K562 (cell line): ENCODE results near the gene SCN7A. TPM values are rescaled to one million over a fixed set of nuclear protein-coding genes. Genes with fewer than 3 reads are reported as not detected.

Experiments
- ATAC-seq: fragments of 200-7000 bp; cut with Tn5 transposase; 3 replicates; pipeline ENCODE4 v1.9.1; 2020; ENCODE audit warnings: moderate library complexity
- BruUV-seq: library from RNA; stranded (reverse); fragments of 400-500 nt; replicated peaks from 2 replicates; lab custom pipeline; 2021; lab: Mats Ljungman, UMichigan
- CTCF ChIA-PET: fragments of 300-600 bp; formaldehyde crosslinking; extraction: SDS; loops from one replicate; lab custom pipeline; 2021; ENCODE audit warnings: low intra/inter-chr PET ratio; lab: Yijun Ruan, JAX
- POLR2A ChIA-PET: fragments of 300-600, 350-650 bp; sonication (Branson Sonifier 250); formaldehyde crosslinking; extraction: SDS; loops from one replicate; lab custom pipeline; 2021; ENCODE audit warnings: antibody characterized with exemption, inconsistent platforms; lab: Yijun Ruan, JAX
- DNase-seq, 4 experiments: peaks; one replicate each; pipeline versions ENCODE4 v3.0.0 to v3.0.0-alpha.2; 2011 to 2018; ENCODE audit warnings: low spot score in 3 of 4, mixed read lengths in 3 of 4; ENCODE audit errors: extremely low read depth in 1 of 4
- FAIRE-seq: peaks from 2 replicates; lab custom pipeline; 2011; peaks lifted over from hg19 to GRCh38; lab: Jason Lieb, UNC
- H2AFZ ChIP-seq: 2 replicates; pipeline ENCODE4 v1.6.0; 2011; ENCODE audit warnings: low read depth, low read length, control low read depth, inconsistent platforms
- H3K27ac ChIP-seq: fragments of 200-600 bp; 3 replicates; pipeline ENCODE4 v1.8.0; 2011; ENCODE audit warnings: low read depth, mild to moderate bottlenecking, control low read depth, inconsistent platforms, low read length, moderate library complexity, mixed read lengths; ENCODE audit errors: extremely low read depth
- H3K27me3 ChIP-seq, 2 experiments: fragments of 300-600 bp in 1 of 2; 2 replicates in 1 of 2; 3 replicates in 1 of 2; pipeline versions ENCODE4 v1.6.0 to v1.8.0; 2011; ENCODE audit warnings: inconsistent platforms in 2 of 2, low read length in 2 of 2, mild to moderate bottlenecking in 1 of 2, mixed read lengths in 1 of 2, moderate library complexity in 1 of 2; ENCODE audit not compliant: control insufficient read depth in 2 of 2, insufficient read depth in 2 of 2
- H3K36me3 ChIP-seq: fragments of 300-600 bp; 3 replicates; pipeline ENCODE4 v1.8.0; 2011; ENCODE audit warnings: mild to moderate bottlenecking, low read length, inconsistent platforms; ENCODE audit not compliant: control insufficient read depth, insufficient read depth
- H3K4me1 ChIP-seq, 2 experiments: fragments of 200-600 bp in 1 of 2; replicated peaks in 1 of 2; 2 replicates in 1 of 2; 3 replicates in 1 of 2; pipeline versions ENCODE4 v1.5.1 to v1.8.0; 2011; ENCODE audit warnings: inconsistent platforms in 2 of 2, low read length in 2 of 2, mild to moderate bottlenecking in 1 of 2, mixed read lengths in 1 of 2, moderate library complexity in 1 of 2; ENCODE audit not compliant: control insufficient read depth in 2 of 2, insufficient read depth in 2 of 2
- H3K4me2 ChIP-seq: 2 replicates; pipeline ENCODE4 v1.6.1; 2011; ENCODE audit warnings: low read length, control low read depth, inconsistent platforms, mixed read lengths; ENCODE audit not compliant: insufficient read depth
- H3K4me3 ChIP-seq: fragments of 200-600 bp; sonication (generic), shearing (Covaris generic); 2 replicates; pipeline ENCODE4 v1.5.1; 2016; ENCODE audit warnings: control low read depth, inconsistent platforms
- H3K79me2 ChIP-seq: fragments of 200-600 bp; 3 replicates; pipeline ENCODE4 v1.8.0; 2011; ENCODE audit warnings: low read length, inconsistent platforms; ENCODE audit not compliant: control insufficient read depth, insufficient read depth
- H3K9ac ChIP-seq, 2 experiments: 2 replicates each; pipeline versions ENCODE4 v1.6.0 to v1.6.1; 2011; ENCODE audit warnings: low read depth in 2 of 2, low read length in 2 of 2, control low read depth in 1 of 2, inconsistent platforms in 1 of 2, mild to moderate bottlenecking in 1 of 2, mixed read lengths in 1 of 2; ENCODE audit not compliant: insufficient read depth in 1 of 2
- H3K9me1 ChIP-seq: one replicate; pipeline ENCODE4 v1.6.0; 2011; ENCODE audit warnings: inconsistent platforms, mild to moderate bottlenecking, low read length, moderate library complexity; ENCODE audit not compliant: control insufficient read depth, insufficient read depth
- H3K9me3 ChIP-seq: replicated peaks from 2 replicates; pipeline ENCODE4 v1.5.1; 2011; ENCODE audit warnings: low read depth, low read length, inconsistent platforms; ENCODE audit not compliant: control insufficient read depth, insufficient read depth
- H4K20me1 ChIP-seq: replicated peaks from 2 replicates; pipeline ENCODE4 v1.6.1; 2011; ENCODE audit warnings: low read length, inconsistent platforms, mixed read lengths; ENCODE audit not compliant: control insufficient read depth, insufficient read depth
- BRF1 ChIP-seq: IDR thresholded peaks from 3 replicates; pipeline ENCODE4 v1.6.1; 2011; ENCODE audit warnings: borderline replicate concordance, mild to moderate bottlenecking; ENCODE audit not compliant: insufficient read length; ENCODE audit errors: extremely low read depth
- FOXK1 ChIP-seq: sonication (generic); formaldehyde crosslinking; IDR thresholded peaks from 2 replicates; pipeline ENCODE4 v1.8.0; 2022; ENCODE audit warnings: missing genetic modification reagents, mild to moderate bottlenecking, borderline replicate concordance
- GABPB1 ChIP-seq: sonication (generic); formaldehyde crosslinking; IDR thresholded peaks from 2 replicates; pipeline ENCODE4 v1.8.0; 2022; ENCODE audit warnings: mild to moderate bottlenecking, missing genetic modification reagents
- MAZ ChIP-seq, 2 experiments: fragments of 450-650 bp in 1 of 2; sonication (generic) in 1 of 2; formaldehyde crosslinking; IDR thresholded peaks in 1 of 2; conservative IDR thresholded peaks in 1 of 2; 2 replicates each; pipeline versions ENCODE4 v1.4.0 to v1.5.0; 2020; ENCODE audit warnings: mild to moderate bottlenecking in 1 of 2, missing genetic modification reagents in 1 of 2
- RFX1 ChIP-seq: fragments of 450-650 bp; IDR thresholded peaks from 2 replicates; pipeline ENCODE4 v1.6.1; 2016; ENCODE audit warnings: mild to moderate bottlenecking, moderate library complexity
- SIN3A ChIP-seq, 2 experiments: fragments of 150-350 bp in 1 of 2; IDR thresholded peaks; 2 replicates each; pipeline ENCODE4 v1.6.1; 2011 to 2016; ENCODE audit warnings: borderline replicate concordance in 2 of 2, low read depth in 2 of 2, low read length in 2 of 2, mild to moderate bottlenecking in 2 of 2, moderate library complexity in 2 of 2; ENCODE audit not compliant: control insufficient read depth in 1 of 2
- SMC3 ChIP-seq: conservative IDR thresholded peaks from 2 replicates; pipeline ENCODE4 v1.6.1; 2011; ENCODE audit warnings: low read depth, low read length, improper control_type of control experiment; ENCODE audit not compliant: insufficient read depth
- SUPT5H ChIP-seq: fragments of 450-650 bp; IDR thresholded peaks from 2 replicates; pipeline ENCODE4 v1.6.1; 2016
- ZNF263 ChIP-seq: sonication (generic); formaldehyde crosslinking; IDR thresholded peaks from 2 replicates; pipeline ENCODE4 v1.8.0; 2022; ENCODE audit warnings: mild to moderate bottlenecking, missing genetic modification reagents, borderline replicate concordance
- WGBS: fragments of 100-300 bp; shearing (Covaris generic); methylation state at CpG from one replicate; pipeline ENCODE4 v1.1.6; 2016; ENCODE audit warnings: low coverage, mixed read lengths; ENCODE audit not compliant: insufficient coverage; ENCODE audit errors: missing lambda C conversion rate; 5-methylcytosine and 5-hydroxymethylcytosine counted together
- in situ Hi-C: fragments of 300-500 bp; cut with MboI; formaldehyde crosslinking; loops from 4 replicates; pipeline ENCODE4 v1.15.0; 2018; ENCODE audit warnings: inconsistent platforms, mixed read lengths
- intact Hi-C: fragments of 100-400 bp; cut with micrococcal nuclease; formaldehyde crosslinking; loops from 2 replicates; pipeline ENCODE4 v1.14.2; 2022
- polyA plus RNA-seq, 8 experiments: library from polyadenylated mRNA; depleted of rRNA in 4 of 8; stranded (reverse) in 5 of 8; unstranded in 3 of 8; fragments of >200 nt; fragmentation: Nextera tagmentation in 2 of 8; fragmentation: Illumina TruSeq in 1 of 8; extraction: Ambion mirVana in 2 of 8; extraction: Trizol in 1 of 8; gene quantifications; 2 replicates each; pipeline versions ENCODE4 v1.2.1 to v1.2.3, GENCODE V29; 2011 to 2014; ENCODE audit warnings: inconsistent platforms in 1 of 8, missing spikeins in 1 of 8
- total RNA-seq, 7 experiments: library from RNA; depleted of rRNA in 6 of 7; stranded (reverse); fragments of >200 nt in 6 of 7; fragmentation: Illumina TruSeq in 2 of 7; extraction: Trizol in 2 of 7; gene quantifications; 2 replicates each; pipeline versions ENCODE4 v1.2.1 to v1.2.3, GENCODE V29; 2011 to 2021; ENCODE audit warnings: low replicate concordance in 1 of 7
- TF ChIP-seq, protein P1 (sequence below): sonication (generic); formaldehyde crosslinking; IDR thresholded peaks from 2 replicates; pipeline ENCODE4 v1.8.0; 2022; ENCODE audit warnings: missing genetic modification reagents, mild to moderate bottlenecking, borderline replicate concordance
- TF ChIP-seq, protein P2 (sequence below): fragments of 450-650 bp; formaldehyde crosslinking; IDR thresholded peaks from 2 replicates; pipeline ENCODE4 v1.4.0; 2022; ENCODE audit warnings: mild to moderate bottlenecking, moderate library complexity
- TF ChIP-seq, protein P3 (sequence below), 2 experiments: fragments of 450-650 bp; conservative IDR thresholded peaks; 2 replicates each; pipeline ENCODE4 v1.6.1; 2017; ENCODE audit warnings: mild to moderate bottlenecking in 2 of 2, moderate library complexity in 2 of 2
- TF ChIP-seq, protein P4 (sequence below): fragments of 450-650 bp; IDR thresholded peaks from 2 replicates; pipeline ENCODE4 v1.6.1; 2016

Gene SCN7A
- total and polyA plus RNA-seq, 9 of the 15 experiments (the other 6 are each of a cell fraction or from before 2014, with no cell fraction given) = under 0.01 to 0.05 (median 0.03) TPM; not detected in 3

DNA sequence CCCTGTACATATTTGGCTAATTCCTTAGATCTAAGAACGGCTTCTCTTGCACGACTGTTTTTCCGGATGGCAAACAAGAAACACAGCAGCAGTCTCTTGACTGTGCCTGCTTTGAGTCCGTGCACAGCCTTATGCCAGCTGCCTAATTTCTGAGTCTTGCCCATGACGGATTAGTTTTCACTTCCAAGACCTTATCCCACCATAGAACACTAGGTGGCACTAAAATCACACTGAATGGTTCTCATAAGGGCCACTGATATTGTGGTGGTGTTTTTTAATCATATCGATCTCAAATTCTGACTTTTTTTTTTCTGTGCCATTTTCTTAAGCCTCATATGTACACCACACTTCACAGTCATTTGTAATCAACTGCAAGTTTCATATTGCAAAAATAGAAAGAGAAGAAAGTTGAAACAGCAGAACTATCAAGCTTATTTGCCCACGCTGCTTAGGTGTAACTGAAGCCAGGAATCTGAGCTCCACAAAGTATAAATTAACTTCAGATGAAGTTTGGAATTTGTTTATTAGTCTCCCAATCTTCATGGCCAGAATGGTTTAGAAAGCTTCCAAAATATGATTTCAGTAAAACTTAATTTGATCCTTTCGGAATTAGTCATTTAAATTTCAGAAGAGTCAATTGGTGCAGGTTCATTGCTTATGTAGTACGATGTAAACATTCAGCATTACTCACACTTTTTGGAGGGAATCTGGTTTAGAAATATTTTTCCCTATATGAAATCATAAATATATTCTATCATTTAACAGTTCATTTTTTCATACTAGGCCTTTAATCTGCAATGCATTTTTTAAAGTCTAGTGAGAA is 45.5 kb upstream of the SCN7A start (continued):
- TF ChIP-seq SMC3 = peak; percentile 83
- TF ChIP-seq, protein P1, sequence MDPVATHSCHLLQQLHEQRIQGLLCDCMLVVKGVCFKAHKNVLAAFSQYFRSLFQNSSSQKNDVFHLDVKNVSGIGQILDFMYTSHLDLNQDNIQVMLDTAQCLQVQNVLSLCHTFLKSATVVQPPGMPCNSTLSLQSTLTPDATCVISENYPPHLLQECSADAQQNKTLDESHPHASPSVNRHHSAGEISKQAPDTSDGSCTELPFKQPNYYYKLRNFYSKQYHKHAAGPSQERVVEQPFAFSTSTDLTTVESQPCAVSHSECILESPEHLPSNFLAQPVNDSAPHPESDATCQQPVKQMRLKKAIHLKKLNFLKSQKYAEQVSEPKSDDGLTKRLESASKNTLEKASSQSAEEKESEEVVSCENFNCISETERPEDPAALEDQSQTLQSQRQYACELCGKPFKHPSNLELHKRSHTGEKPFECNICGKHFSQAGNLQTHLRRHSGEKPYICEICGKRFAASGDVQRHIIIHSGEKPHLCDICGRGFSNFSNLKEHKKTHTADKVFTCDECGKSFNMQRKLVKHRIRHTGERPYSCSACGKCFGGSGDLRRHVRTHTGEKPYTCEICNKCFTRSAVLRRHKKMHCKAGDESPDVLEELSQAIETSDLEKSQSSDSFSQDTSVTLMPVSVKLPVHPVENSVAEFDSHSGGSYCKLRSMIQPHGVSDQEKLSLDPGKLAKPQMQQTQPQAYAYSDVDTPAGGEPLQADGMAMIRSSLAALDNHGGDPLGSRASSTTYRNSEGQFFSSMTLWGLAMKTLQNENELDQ (CRISPR knock-in tag) = no peak
- TF ChIP-seq, protein P2, sequence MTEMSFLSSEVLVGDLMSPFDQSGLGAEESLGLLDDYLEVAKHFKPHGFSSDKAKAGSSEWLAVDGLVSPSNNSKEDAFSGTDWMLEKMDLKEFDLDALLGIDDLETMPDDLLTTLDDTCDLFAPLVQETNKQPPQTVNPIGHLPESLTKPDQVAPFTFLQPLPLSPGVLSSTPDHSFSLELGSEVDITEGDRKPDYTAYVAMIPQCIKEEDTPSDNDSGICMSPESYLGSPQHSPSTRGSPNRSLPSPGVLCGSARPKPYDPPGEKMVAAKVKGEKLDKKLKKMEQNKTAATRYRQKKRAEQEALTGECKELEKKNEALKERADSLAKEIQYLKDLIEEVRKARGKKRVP (CRISPR knock-in tag) = no peak
- TF ChIP-seq RFX1 = no peak

DNA sequence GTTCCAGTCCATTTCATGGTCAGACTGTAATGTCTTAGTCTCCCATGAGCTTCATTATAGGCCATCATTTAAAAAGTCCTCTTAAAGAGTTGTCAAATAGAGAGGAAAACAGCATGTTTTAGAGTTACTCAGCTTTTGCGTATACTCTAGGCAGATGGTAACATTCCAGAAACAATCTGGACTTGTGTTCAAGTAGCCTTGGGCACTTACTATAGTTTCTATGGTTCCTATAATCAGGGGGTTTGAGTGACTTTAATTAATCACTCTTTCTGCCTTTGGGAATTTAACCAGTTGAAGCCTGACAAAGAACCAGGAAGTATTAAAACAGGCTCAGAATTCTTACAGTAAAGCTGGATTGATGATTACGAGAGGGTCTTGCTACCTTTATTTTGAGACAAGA is 42.1 kb upstream of the SCN7A start:
- ATAC-seq (no peak), FAIRE-seq (no peak), DNase-seq (no peak)
- no peak overlapping the region for H3K4me2 ChIP-seq
- H3K79me2 ChIP-seq = no peaks in the 10 kb centered on the region
- no peak overlapping the region for H3K4me3 ChIP-seq
- no peak overlapping the region for H3K27ac ChIP-seq
- WGBS = 5% methylated on average over 2 of the region's 2 CpGs
- H3K36me3 ChIP-seq = no peaks in the 10 kb centered on the region
- CTCF ChIA-PET = no interaction called here
- H3K9me1 ChIP-seq = no peaks in the 10 kb centered on the region
- BruUV-seq = no TSS peak
- POLR2A ChIA-PET = no interaction called here
- H4K20me1 ChIP-seq = no peaks in the 10 kb centered on the region
- no peaks in the 10 kb centered on the region for H3K27me3 ChIP-seq
- H3K9me3 ChIP-seq = no peaks in the 10 kb centered on the region
- no peaks in the 10 kb centered on the region for H3K4me1 ChIP-seq
- no peak overlapping the region for H3K9ac ChIP-seq
- intact Hi-C loops (loop anchor here (10.0 kb wide), 1 partner anchor 1429 kb away; no protein-coding TSS in a partner anchor), in situ Hi-C loops (no loop called here)
- H2AFZ ChIP-seq = no peak overlapping the region
- TF ChIP-seq GABPB1 (CRISPR knock-in tag) (no peak), FOXK1 (no peak), SIN3A (IDR thresholded peaks at IDR 0.05; ENCODE audit: borderline replicate concordance in 2 of 2, control insufficient read depth in 1 of 2, low read depth in 2 of 2, low read length in 2 of 2) (no peak), MAZ (CRISPR knock-in tag; conservative IDR thresholded peaks at IDR 0.05 in 1 of 2, IDR thresholded peaks at IDR 0.05 in 1 of 2) (no peak), BRF1 (no peak), SUPT5H (no peak), ZNF263 (CRISPR knock-in tag) (no peak)
- TF ChIP-seq, protein P3, sequence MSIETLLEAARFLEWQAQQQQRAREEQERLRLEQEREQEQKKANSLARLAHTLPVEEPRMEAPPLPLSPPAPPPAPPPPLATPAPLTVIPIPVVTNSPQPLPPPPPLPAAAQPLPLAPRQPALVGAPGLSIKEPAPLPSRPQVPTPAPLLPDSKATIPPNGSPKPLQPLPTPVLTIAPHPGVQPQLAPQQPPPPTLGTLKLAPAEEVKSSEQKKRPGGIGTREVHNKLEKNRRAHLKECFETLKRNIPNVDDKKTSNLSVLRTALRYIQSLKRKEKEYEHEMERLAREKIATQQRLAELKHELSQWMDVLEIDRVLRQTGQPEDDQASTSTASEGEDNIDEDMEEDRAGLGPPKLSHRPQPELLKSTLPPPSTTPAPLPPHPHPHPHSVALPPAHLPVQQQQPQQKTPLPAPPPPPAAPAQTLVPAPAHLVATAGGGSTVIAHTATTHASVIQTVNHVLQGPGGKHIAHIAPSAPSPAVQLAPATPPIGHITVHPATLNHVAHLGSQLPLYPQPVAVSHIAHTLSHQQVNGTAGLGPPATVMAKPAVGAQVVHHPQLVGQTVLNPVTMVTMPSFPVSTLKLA (conservative IDR thresholded peaks at IDR 0.05) = no peak
- TF ChIP-seq, protein P4, sequence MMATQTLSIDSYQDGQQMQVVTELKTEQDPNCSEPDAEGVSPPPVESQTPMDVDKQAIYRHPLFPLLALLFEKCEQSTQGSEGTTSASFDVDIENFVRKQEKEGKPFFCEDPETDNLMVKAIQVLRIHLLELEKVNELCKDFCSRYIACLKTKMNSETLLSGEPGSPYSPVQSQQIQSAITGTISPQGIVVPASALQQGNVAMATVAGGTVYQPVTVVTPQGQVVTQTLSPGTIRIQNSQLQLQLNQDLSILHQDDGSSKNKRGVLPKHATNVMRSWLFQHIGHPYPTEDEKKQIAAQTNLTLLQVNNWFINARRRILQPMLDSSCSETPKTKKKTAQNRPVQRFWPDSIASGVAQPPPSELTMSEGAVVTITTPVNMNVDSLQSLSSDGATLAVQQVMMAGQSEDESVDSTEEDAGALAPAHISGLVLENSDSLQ = no peak
